Sigmoid colon (tissue), 7 donors: ENCODE data around the gene SIRPA. TPM values are rescaled to one million over a fixed set of nuclear protein-coding genes. Genes with fewer than 3 reads are reported as not detected.

ENCODE experiments used
- DNase-seq: peaks from one replicate; pipeline ENCODE4 v3.0.0-alpha.2; 2019
- H3K27ac ChIP-seq, 4 donors: fragments of 200-600 bp; sonication (generic); one replicate each; pipeline ENCODE4 v1.5.1; 2016 to 2019; ENCODE audit warnings: mild to moderate bottlenecking in 1 of 4
- H3K27me3 ChIP-seq, 3 donors: fragments of 200-600 bp; sonication (generic); one replicate each; pipeline ENCODE4 v1.5.1; 2019; ENCODE audit warnings: mild to moderate bottlenecking in 1 of 3
- H3K36me3 ChIP-seq, 4 donors: fragments of 200-600 bp; sonication (generic); one replicate each; pipeline ENCODE4 v1.5.1; 2016 to 2019
- H3K4me1 ChIP-seq, 4 donors: fragments of 200-600 bp; sonication (generic); one replicate each; pipeline ENCODE4 v1.5.1; 2017 to 2019
- H3K4me3 ChIP-seq, 4 donors: fragments of 200-600 bp; sonication (generic); one replicate each; pipeline ENCODE4 v1.5.1; 2017 to 2019; ENCODE audit warnings: mild to moderate bottlenecking in 2 of 4, moderate library complexity in 1 of 4
- H3K9me3 ChIP-seq, 4 donors: fragments of 200-600 bp in 3 of 4; sonication (generic) in 3 of 4; one replicate each; pipeline versions ENCODE4 v1.5.1 to v1.6.1; 2013 to 2019
- CTCF ChIP-seq, 4 experiments: fragments of 450-650 bp in 3 of 4; fragments of 200-600 bp in 1 of 4; IDR thresholded peaks; one replicate each; pipeline ENCODE4 v1.5.1; 2016 to 2019; ENCODE audit warnings: antibody characterized with exemption in 4 of 4, mild to moderate bottlenecking in 3 of 4, moderate library complexity in 2 of 4
- EP300 ChIP-seq, 4 donors: sonication (generic); formaldehyde crosslinking; IDR thresholded peaks; one replicate each; pipeline ENCODE4 v1.6.1; 2017; ENCODE audit warnings: antibody characterized with exemption in 4 of 4
- POLR2A ChIP-seq, 2 donors: fragments of 450-650 bp; IDR thresholded peaks; one replicate each; pipeline ENCODE4 v1.6.1; 2016; ENCODE audit warnings: antibody characterized with exemption in 2 of 2, mild to moderate bottlenecking in 2 of 2, moderate library complexity in 2 of 2
- POLR2AphosphoS5 ChIP-seq, 4 donors: sonication (generic); formaldehyde crosslinking; IDR thresholded peaks; one replicate each; pipeline ENCODE4 v1.6.1; 2017; ENCODE audit warnings: antibody characterized with exemption in 4 of 4
- WGBS, 2 donors: extraction: QIAGEN DNeasy Blood & Tissue Kit; methylation state at CpG; one replicate each; pipeline ENCODE4 v1.1.7; 2013; 5-methylcytosine and 5-hydroxymethylcytosine counted together
- intact Hi-C: fragments of 100-400 bp; cut with DNase I; formaldehyde crosslinking; loops from one replicate; pipeline ENCODE4 v1.15.1; 2023
- polyA plus RNA-seq, 3 donors: library from polyadenylated mRNA; stranded (reverse); fragments of 200-250 nt; gene quantifications; one replicate each; pipeline ENCODE4 v1.2.3, GENCODE V29; 2013
- total RNA-seq, 4 donors: library from RNA; depleted of rRNA; stranded (reverse); fragments of >200 nt; gene quantifications; one replicate each; pipeline ENCODE4 v1.1.0, GENCODE V29; 2016
- donor health status: healthy with polysubstance abuse.
- donor health status: Bipolar disorder and iron deficiency.
- donor health status: healthy.

Gene SIRPA
- total and polyA plus RNA-seq, 7 donors, result 8.4 to 25.5 (median 16.3) TPM

GRCh38 chr20:1958426-1958825, 63.2 kb downstream of the SIRPA start:
- WGBS, 2 donors, result 88 to 90% methylated on average over 2 of the region's 2 CpGs

GRCh38 chr20:1959156-1959555, 63.9 kb downstream of the SIRPA start:
- Histone ChIP-seq H3K4me1 (no peaks in the 10 kb centered on the region), H3K27ac (no peak overlapping the region), H3K27me3 (no peaks in the 10 kb centered on the region), H3K36me3 (no peaks in the 10 kb centered on the region), H3K9me3 (no peaks in the 10 kb centered on the region), H3K4me3 (no peak overlapping the region)
- no peak for DNase-seq
- WGBS, 2 donors, result 82 to 86% methylated on average over 2 of the region's 2 CpGs
- intact Hi-C loops, result no loop called here
- TF ChIP-seq CTCF (IDR thresholded peaks at IDR 0.05), result no peak

More at GRCh38 chr20:1958426-1958825, 63.2 kb downstream of the SIRPA start:
- intact Hi-C loops, result no loop called here
- TF ChIP-seq POLR2A (IDR thresholded peaks at IDR 0.05) (no peak), EP300 (IDR thresholded peaks at IDR 0.05) (no peak), POLR2AphosphoS5 (IDR thresholded peaks at IDR 0.05) (no peak), CTCF (IDR thresholded peaks at IDR 0.05) (no peak)
- Histone ChIP-seq H3K9me3 (no peaks in the 10 kb centered on the region), H3K27me3 (no peaks in the 10 kb centered on the region), H3K4me3 (no peak overlapping the region), H3K4me1 (no peaks in the 10 kb centered on the region), H3K36me3 (no peaks in the 10 kb centered on the region), H3K27ac (no peak overlapping the region)
- DNase-seq, result no peak

GRCh38 chr20:1961374-1961773, 66.2 kb downstream of the SIRPA start:
- WGBS, 2 donors, result 77 to 88% methylated on average over 5 of the region's 5 CpGs
- H3K27me3 ChIP-seq, result no peaks in the 10 kb centered on the region
- H3K36me3 ChIP-seq, result no peaks in the 10 kb centered on the region
- no peaks in the 10 kb centered on the region for H3K9me3 ChIP-seq
- peaks cover 0 to 9% (median 8%) of the 10 kb centered on the region in 4 donors for H3K4me1 ChIP-seq
- DNase-seq, result peak; percentile 17
- intact Hi-C loops, result no loop called here
- TF ChIP-seq CTCF (IDR thresholded peaks at IDR 0.05), result no peak
- no peak for TF ChIP-seq POLR2AphosphoS5 (IDR thresholded peaks at IDR 0.05)
- TF ChIP-seq EP300 (IDR thresholded peaks at IDR 0.05), result no peak
- TF ChIP-seq POLR2A (IDR thresholded peaks at IDR 0.05), result no peak
- H3K27ac ChIP-seq, result no peak overlapping the region
- no peak overlapping the region for H3K4me3 ChIP-seq

GRCh38 chr20:1964061-1964460, 68.9 kb downstream of the SIRPA start:
- 59 to 72% methylated on average over 4 of the region's 4 CpGs for WGBS, 2 donors
- Histone ChIP-seq H3K4me1 (peaks cover 0 to 9% (median 8%) of the 10 kb centered on the region in 4 donors), H3K4me3 (no peak overlapping the region), H3K27ac (no peak overlapping the region), H3K27me3 (no peaks in the 10 kb centered on the region), H3K36me3 (no peaks in the 10 kb centered on the region), H3K9me3 (no peaks in the 10 kb centered on the region)
- peak; percentile 9 for DNase-seq
- no peak for TF ChIP-seq EP300 (IDR thresholded peaks at IDR 0.05)
- TF ChIP-seq POLR2AphosphoS5 (IDR thresholded peaks at IDR 0.05), result no peak
- no peak for TF ChIP-seq CTCF (IDR thresholded peaks at IDR 0.05)
- TF ChIP-seq POLR2A (IDR thresholded peaks at IDR 0.05), result no peak
- intact Hi-C loops, result no loop called here
